HEK293 (cell line): ENCODE data around the gene APRT.

ENCODE experiments used
- CTCF ChIA-PET: fragments of 350-600 bp; formaldehyde crosslinking; extraction: SDS; loops from one replicate; lab custom pipeline; 2021; ENCODE audit warnings: antibody characterized with exemption; lab: Yijun Ruan, JAX
- POLR2A ChIA-PET: fragments of 300-600 bp; formaldehyde crosslinking; extraction: SDS; loops from one replicate; lab custom pipeline; 2020; ENCODE audit warnings: antibody characterized with exemption, inconsistent platforms; lab: Yijun Ruan, JAX
- H3K27ac ChIP-seq: fragments of 200-500 bp; sonication (Bioruptor generic); 2 replicates; pipeline ENCODE4 v1.5.1; 2014; ENCODE audit warnings: low read depth, low read length, control low read depth, inconsistent platforms; ENCODE audit errors: extremely low read depth
- H3K36me3 ChIP-seq, 2 experiments: fragments of 200-500 bp in 1 of 2; sonication (Bioruptor generic) in 1 of 2; 1 replicate in 1 of 2; 2 replicates in 1 of 2; pipeline ENCODE4 v1.5.1; 2014 to 2017; ENCODE audit warnings: inconsistent platforms in 2 of 2, low read length in 2 of 2; ENCODE audit not compliant: control insufficient read depth in 2 of 2, insufficient read depth in 1 of 2
- H3K4me1 ChIP-seq: fragments of 200-500 bp; sonication (Bioruptor generic); 2 replicates; pipeline ENCODE4 v1.5.1; 2014; ENCODE audit warnings: mild to moderate bottlenecking, low read length, inconsistent platforms; ENCODE audit not compliant: control insufficient read depth, insufficient read depth
- H3K4me3 ChIP-seq: 2 replicates; pipeline ENCODE4 v1.5.1; 2011; ENCODE audit warnings: low read depth, mild to moderate bottlenecking, control low read depth, low read length, moderate library complexity
- H3K9me3 ChIP-seq: fragments of 200-500 bp; sonication (Bioruptor generic); 2 replicates; pipeline ENCODE4 v1.5.1; 2014; ENCODE audit warnings: low read depth, low read length, inconsistent platforms; ENCODE audit not compliant: control insufficient read depth, insufficient read depth
- CTCF ChIP-seq: fragments of 450-650 bp; formaldehyde crosslinking; IDR thresholded peaks from 2 replicates; pipeline ENCODE4 v1.5.1; 2016; ENCODE audit warnings: missing biosample characterization, missing genetic modification characterization
- EGR2 ChIP-seq: fragments of 450-650 bp; formaldehyde crosslinking; IDR thresholded peaks from 2 replicates; pipeline ENCODE4 v1.5.1; 2016; ENCODE audit warnings: low read depth, missing biosample characterization, missing genetic modification characterization
- GLI2 ChIP-seq: fragments of 450-650 bp; formaldehyde crosslinking; IDR thresholded peaks from 2 replicates; pipeline ENCODE4; 2017; ENCODE audit warnings: missing biosample characterization, missing genetic modification characterization, low read depth, borderline replicate concordance
- KLF16 ChIP-seq: fragments of 450-650 bp; formaldehyde crosslinking; IDR thresholded peaks from 2 replicates; pipeline ENCODE4 v1.5.1; 2017; ENCODE audit warnings: missing biosample characterization, missing genetic modification characterization
- KLF7 ChIP-seq: fragments of 450-650 bp; formaldehyde crosslinking; IDR thresholded peaks from 2 replicates; pipeline ENCODE4 v1.5.1; 2016; ENCODE audit warnings: missing biosample characterization, missing genetic modification characterization, borderline replicate concordance
- PRDM1 ChIP-seq: fragments of 450-650 bp; formaldehyde crosslinking; IDR thresholded peaks from 2 replicates; pipeline ENCODE4; 2016; ENCODE audit warnings: missing biosample characterization, missing genetic modification characterization
- SCRT1 ChIP-seq: fragments of 450-650 bp; formaldehyde crosslinking; IDR thresholded peaks from 2 replicates; pipeline ENCODE4 v1.5.1; 2016; ENCODE audit warnings: missing biosample characterization, missing genetic modification characterization, borderline replicate concordance
- ZFHX2 ChIP-seq: fragments of 450-650 bp; formaldehyde crosslinking; conservative IDR thresholded peaks from 2 replicates; pipeline ENCODE4 v1.5.1; 2016; ENCODE audit warnings: missing biosample characterization, missing genetic modification characterization
- ZNF133 ChIP-seq: fragments of 450-650 bp; formaldehyde crosslinking; IDR thresholded peaks from 2 replicates; pipeline ENCODE4 v1.5.1; 2016; ENCODE audit warnings: missing biosample characterization, missing genetic modification characterization
- ZNF23 ChIP-seq: fragments of 450-650 bp; formaldehyde crosslinking; IDR thresholded peaks from 2 replicates; pipeline ENCODE4 v1.5.1; 2016; ENCODE audit warnings: missing biosample characterization, missing genetic modification characterization, borderline replicate concordance
- ZNF37A ChIP-seq: fragments of 450-650 bp; IDR thresholded peaks from 2 replicates; pipeline ENCODE4 v1.5.1; 2018; ENCODE audit warnings: missing biosample characterization, missing genetic modification characterization
- ZNF530 ChIP-seq: fragments of 450-650 bp; formaldehyde crosslinking; IDR thresholded peaks from 2 replicates; pipeline ENCODE4 v1.5.1; 2016; ENCODE audit warnings: low read depth, missing biosample characterization, missing genetic modification characterization
- TF ChIP-seq, protein P1 (sequence below): fragments of 450-650 bp; formaldehyde crosslinking; IDR thresholded peaks from 2 replicates; pipeline ENCODE4 v1.5.1; 2017; ENCODE audit warnings: missing biosample characterization, missing genetic modification characterization
- TF ChIP-seq, protein P2 (sequence below): fragments of 450-650 bp; formaldehyde crosslinking; IDR thresholded peaks from 2 replicates; pipeline ENCODE4 v1.5.1; 2016; ENCODE audit warnings: missing biosample characterization, missing genetic modification characterization

The APRT gene

DNA sequence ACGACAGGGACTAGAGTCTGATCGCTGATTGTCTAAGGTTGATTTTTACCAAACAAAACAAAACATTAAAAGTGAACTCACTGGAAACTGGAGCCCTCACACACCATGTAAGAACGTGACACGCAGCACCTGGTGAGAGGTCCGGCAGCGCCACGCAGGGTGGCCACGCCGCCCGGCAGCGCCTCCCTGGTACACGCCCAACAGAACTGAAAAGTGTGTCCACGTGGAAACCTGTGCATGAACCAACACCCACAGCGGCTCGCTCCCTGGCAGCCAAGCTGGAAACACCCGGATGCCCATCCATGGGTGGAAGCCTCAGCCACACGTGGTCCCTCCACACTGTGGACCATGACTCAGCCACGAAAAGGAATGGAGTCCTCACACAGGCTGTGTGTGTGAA is 35.9 kb upstream of the APRT start:
- no peaks in the 10 kb centered on the region for H3K36me3 ChIP-seq
- no peaks in the 10 kb centered on the region for H3K9me3 ChIP-seq
- CTCF ChIA-PET = no interaction called here
- H3K4me3 ChIP-seq = no peak overlapping the region
- TF ChIP-seq, protein P1, sequence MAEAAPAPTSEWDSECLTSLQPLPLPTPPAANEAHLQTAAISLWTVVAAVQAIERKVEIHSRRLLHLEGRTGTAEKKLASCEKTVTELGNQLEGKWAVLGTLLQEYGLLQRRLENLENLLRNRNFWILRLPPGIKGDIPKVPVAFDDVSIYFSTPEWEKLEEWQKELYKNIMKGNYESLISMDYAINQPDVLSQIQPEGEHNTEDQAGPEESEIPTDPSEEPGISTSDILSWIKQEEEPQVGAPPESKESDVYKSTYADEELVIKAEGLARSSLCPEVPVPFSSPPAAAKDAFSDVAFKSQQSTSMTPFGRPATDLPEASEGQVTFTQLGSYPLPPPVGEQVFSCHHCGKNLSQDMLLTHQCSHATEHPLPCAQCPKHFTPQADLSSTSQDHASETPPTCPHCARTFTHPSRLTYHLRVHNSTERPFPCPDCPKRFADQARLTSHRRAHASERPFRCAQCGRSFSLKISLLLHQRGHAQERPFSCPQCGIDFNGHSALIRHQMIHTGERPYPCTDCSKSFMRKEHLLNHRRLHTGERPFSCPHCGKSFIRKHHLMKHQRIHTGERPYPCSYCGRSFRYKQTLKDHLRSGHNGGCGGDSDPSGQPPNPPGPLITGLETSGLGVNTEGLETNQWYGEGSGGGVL (tag by site-specific recombination) = no peak
- no peak for TF ChIP-seq ZNF23 (tag by site-specific recombination)
- TF ChIP-seq KLF16 (tag by site-specific recombination) = no peak
- no peak for TF ChIP-seq ZNF37A (tag by site-specific recombination)
- TF ChIP-seq, all 188 proteins: peak for 0
- H3K4me1 ChIP-seq = no peaks in the 10 kb centered on the region
- POLR2A ChIA-PET = no interaction called here
- no peak overlapping the region for H3K27ac ChIP-seq

- ChIA-PET CTCF (no interaction called here), POLR2A (interaction anchor here (0.8 kb wide), 1 partner anchor 11 kb away, joined by 3 read pairs; the partner anchor contains the start of genes GALNS and TRAPPC2L)
- Histone ChIP-seq H3K4me3 (no peak overlapping the region), H3K36me3 (no peaks in the 10 kb centered on the region), H3K4me1 (no peaks in the 10 kb centered on the region), H3K9me3 (no peaks in the 10 kb centered on the region), H3K27ac (no peak overlapping the region)
- no peak for TF ChIP-seq ZNF37A (tag by site-specific recombination)
- TF ChIP-seq PRDM1 (tag by site-specific recombination) = no peak
- TF ChIP-seq ZNF133 = no peak
- no peak for TF ChIP-seq KLF7 (tag by site-specific recombination)
- TF ChIP-seq ZFHX2 (tag by site-specific recombination) = peak; percentile 64
- peak; percentile 68; the same call in 1 of the 2 replicates for TF ChIP-seq EGR2 (tag by site-specific recombination)
- TF ChIP-seq, protein P2, sequence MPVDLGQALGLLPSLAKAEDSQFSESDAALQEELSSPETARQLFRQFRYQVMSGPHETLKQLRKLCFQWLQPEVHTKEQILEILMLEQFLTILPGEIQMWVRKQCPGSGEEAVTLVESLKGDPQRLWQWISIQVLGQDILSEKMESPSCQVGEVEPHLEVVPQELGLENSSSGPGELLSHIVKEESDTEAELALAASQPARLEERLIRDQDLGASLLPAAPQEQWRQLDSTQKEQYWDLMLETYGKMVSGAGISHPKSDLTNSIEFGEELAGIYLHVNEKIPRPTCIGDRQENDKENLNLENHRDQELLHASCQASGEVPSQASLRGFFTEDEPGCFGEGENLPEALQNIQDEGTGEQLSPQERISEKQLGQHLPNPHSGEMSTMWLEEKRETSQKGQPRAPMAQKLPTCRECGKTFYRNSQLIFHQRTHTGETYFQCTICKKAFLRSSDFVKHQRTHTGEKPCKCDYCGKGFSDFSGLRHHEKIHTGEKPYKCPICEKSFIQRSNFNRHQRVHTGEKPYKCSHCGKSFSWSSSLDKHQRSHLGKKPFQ (tag by site-specific recombination) = no peak
- TF ChIP-seq ZNF530 (tag by site-specific recombination) = no peak
Observed at GRCh38 chr16:88846088-88846487, 34.4 kb upstream of the APRT start.

DNA sequence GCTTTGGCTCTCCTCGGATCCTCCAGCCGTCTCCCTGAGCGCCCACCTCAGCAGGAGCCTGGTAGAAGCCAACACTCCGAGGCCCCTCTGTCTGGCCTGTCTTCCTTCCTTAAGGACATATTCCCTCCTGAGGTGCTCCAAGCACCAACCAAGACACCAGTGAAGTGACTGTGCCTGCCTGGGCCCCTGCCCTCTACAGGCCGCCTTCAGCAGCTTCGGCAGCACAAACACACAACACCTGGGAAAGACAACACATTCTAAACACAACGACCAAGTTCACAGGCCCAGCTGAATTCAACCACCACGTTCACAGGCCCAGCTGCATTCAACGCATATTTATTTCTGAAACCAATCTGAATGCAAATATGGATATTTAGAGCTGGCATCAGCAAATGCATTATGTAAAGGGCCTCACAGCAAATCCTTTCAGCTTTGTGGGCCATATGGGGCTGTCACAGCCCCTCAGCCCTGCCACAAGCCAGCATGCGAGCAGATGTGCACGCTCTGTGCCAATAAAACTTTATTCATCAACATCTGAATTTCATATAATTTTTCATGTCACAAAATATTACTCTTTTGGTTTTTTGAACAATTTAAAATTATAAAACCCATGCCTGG is 32.8 kb upstream of the APRT start:
- Histone ChIP-seq H3K4me3 (no peak overlapping the region), H3K27ac (no peak overlapping the region)
- POLR2A ChIA-PET = no interaction called here
- CTCF ChIA-PET = no interaction called here
- TF ChIP-seq CTCF (tag by site-specific recombination) = peak; percentile 44; the same call in 1 of the 2 replicates
- TF ChIP-seq SCRT1 (tag by site-specific recombination) = no peak
- TF ChIP-seq GLI2 (tag by site-specific recombination) = no peak
- TF ChIP-seq, all 188 proteins: peak for 1
- Histone ChIP-seq H3K36me3 (peaks cover 0 to 6% of the 10 kb centered on the region in 2 experiments; a peak in 1 of 3 replicates), H3K9me3 (no peaks in the 10 kb centered on the region), H3K4me1 (no peaks in the 10 kb centered on the region)
